HL-60 (cell line): ENCODE measurements around the gene TNIP1.

Source experiments
- DNase-seq, 2 experiments: peaks; one replicate each; pipeline ENCODE4 v3.0.0-alpha.2; 2010 to 2020; ENCODE audit warnings: low read depth in 1 of 2, low spot score in 1 of 2
- H3K27ac ChIP-seq: fragments of 250-450 bp; sonication (Bioruptor Pico); replicated peaks from 2 replicates; pipeline ENCODE4 v1.5.1; 2020; ENCODE audit warnings: mild to moderate bottlenecking, moderate library complexity
- H3K27me3 ChIP-seq: fragments of 250-450 bp; sonication (Bioruptor Pico); 2 replicates; pipeline ENCODE4 v1.5.1; 2021; ENCODE audit warnings: mild to moderate bottlenecking, moderate library complexity; ENCODE audit not compliant: insufficient read depth, poor library complexity, severe bottlenecking
- H3K4me3 ChIP-seq: replicated peaks from 2 replicates; pipeline ENCODE4 v1.5.1; 2011; ENCODE audit warnings: mild to moderate bottlenecking, control low read depth, low read length; ENCODE audit not compliant: insufficient read depth
- CTCF ChIP-seq: IDR thresholded peaks from one replicate; pipeline ENCODE4 v1.5.1; 2011; ENCODE audit warnings: low read length, control low read depth, inconsistent platforms; ENCODE audit not compliant: insufficient read depth
- GABPA ChIP-seq: IDR thresholded peaks from 2 replicates; pipeline ENCODE4 v1.6.1; 2012; ENCODE audit warnings: low read depth
- POLR2AphosphoS5 ChIP-seq: IDR thresholded peaks from 2 replicates; pipeline ENCODE4 v1.6.1; 2012; ENCODE audit warnings: low read depth
- REST ChIP-seq: IDR thresholded peaks from 2 replicates; pipeline ENCODE4 v1.6.1; 2012; ENCODE audit warnings: low read depth; ENCODE audit not compliant: insufficient replicate concordance
- SPI1 ChIP-seq: IDR thresholded peaks from 2 replicates; pipeline ENCODE4 v1.6.1; 2012; ENCODE audit warnings: low read depth, mild to moderate bottlenecking, borderline replicate concordance

Gene TNIP1

GRCh38 chr5:151027961-151028479 is 52.8 kb downstream of the TNIP1 start:
- Histone ChIP-seq H3K27ac (no peak overlapping the region), H3K27me3 (no peaks in the 10 kb centered on the region), H3K4me3 (no peak overlapping the region)
- no peak for DNase-seq
- TF ChIP-seq CTCF (no peak), SPI1 (no peak), REST (no peak), GABPA (no peak), POLR2AphosphoS5 (no peak)

GRCh38 chr5:151026679-151027078 is 54.2 kb downstream of the TNIP1 start:
- H3K4me3 ChIP-seq = no peak overlapping the region
- no peak overlapping the region for H3K27ac ChIP-seq
- DNase-seq = no peak
- no peaks in the 10 kb centered on the region for H3K27me3 ChIP-seq
- TF ChIP-seq GABPA (no peak), CTCF (no peak), POLR2AphosphoS5 (no peak), SPI1 (no peak), REST (no peak)

GRCh38 chr5:151026088-151026487 is 54.7 kb downstream of the TNIP1 start:
- Histone ChIP-seq H3K27me3 (no peaks in the 10 kb centered on the region), H3K4me3 (no peak overlapping the region), H3K27ac (no peak overlapping the region)
- DNase-seq = no peak
- no peak for TF ChIP-seq REST

- no peak for DNase-seq
- no peak overlapping the region for H3K4me3 ChIP-seq
- no peaks in the 10 kb centered on the region for H3K27me3 ChIP-seq
- H3K27ac ChIP-seq = no peak overlapping the region
- TF ChIP-seq REST (no peak), GABPA (no peak), POLR2AphosphoS5 (no peak), CTCF (no peak), SPI1 (no peak)
These were observed 55.6 kb downstream of the TNIP1 start for GRCh38 chr5:151025250-151025606.
